WTC11 (cell line): ENCODE results near the gene PDGFRB. TPM values are rescaled to one million over a fixed set of nuclear protein-coding genes. Genes with fewer than 3 reads are reported as not detected.

Experiments used
- ATAC-seq: fragments of 200-7000 bp; cut with Tn5 transposase; 2 replicates; pipeline ENCODE4 v1.10.0; 2021; ENCODE audit warnings: mild to moderate bottlenecking, moderate library complexity
- CTCF ChIA-PET: fragments of 300-600 bp; sonication (Branson Sonifier 250); formaldehyde crosslinking; loops from one replicate; lab custom pipeline; 2021; ENCODE audit warnings: antibody characterized with exemption; lab: Charles Lee
- POLR2A ChIA-PET: fragments of 350-600 bp; sonication (Branson Sonifier 250); formaldehyde crosslinking; loops from one replicate; lab custom pipeline; 2021; ENCODE audit warnings: antibody characterized with exemption; lab: Charles Lee
- DNase-seq: peaks from one replicate; pipeline ENCODE4 v3.0.0; 2021; ENCODE audit warnings: low spot score
- H3K27ac Mint-ChIP-seq: 2 replicates; pipeline ENCODE4 v1.8.0; 2021; ENCODE audit warnings: mixed read lengths
- H3K27me3 Mint-ChIP-seq: 2 replicates; pipeline ENCODE4 v1.8.0; 2021; ENCODE audit warnings: low read depth, mild to moderate bottlenecking, moderate library complexity, mixed read lengths
- H3K36me3 Mint-ChIP-seq: 2 replicates; pipeline ENCODE4 v1.8.0; 2021; ENCODE audit warnings: mixed read lengths
- H3K4me1 Mint-ChIP-seq: 2 replicates; pipeline ENCODE4 v1.8.0; 2022; ENCODE audit warnings: mixed read lengths
- H3K4me3 Mint-ChIP-seq: 2 replicates; pipeline ENCODE4 v1.8.0; 2021; ENCODE audit warnings: mild to moderate bottlenecking, moderate library complexity, mixed read lengths
- H3K9me3 Mint-ChIP-seq: 2 replicates; pipeline ENCODE4 v1.8.0; 2021; ENCODE audit warnings: mixed read lengths
- ATF6 ChIP-seq: sonication (generic); formaldehyde crosslinking; IDR thresholded peaks from 2 replicates; pipeline ENCODE4 v1.8.1; 2023; ENCODE audit warnings: mild to moderate bottlenecking, missing genetic modification reagents
- ELF4 ChIP-seq: sonication (generic); formaldehyde crosslinking; IDR thresholded peaks from 2 replicates; pipeline ENCODE4 v1.8.1; 2022; ENCODE audit warnings: low read depth, mild to moderate bottlenecking, moderate library complexity, missing genetic modification reagents
- EMX1 ChIP-seq: fragments of 250-450 bp; sonication (Bioruptor Pico); IDR thresholded peaks from 2 replicates; pipeline ENCODE4 v1.8.0; 2021; ENCODE audit warnings: mild to moderate bottlenecking
- ERG ChIP-seq: fragments of 250-450 bp; sonication (Bioruptor Pico); IDR thresholded peaks from 2 replicates; pipeline ENCODE4 v1.8.0; 2021; ENCODE audit warnings: mild to moderate bottlenecking
- FOXP1 ChIP-seq: sonication (generic); formaldehyde crosslinking; IDR thresholded peaks from 2 replicates; pipeline ENCODE4 v1.8.0; 2022; ENCODE audit warnings: missing genetic modification reagents, mild to moderate bottlenecking, moderate library complexity, borderline replicate concordance
- GRHL2 ChIP-seq: fragments of 250-450 bp; sonication (Bioruptor Pico); IDR thresholded peaks from 2 replicates; pipeline ENCODE4 v1.8.0; 2022; ENCODE audit warnings: mild to moderate bottlenecking, moderate library complexity; ENCODE audit not compliant: insufficient replicate concordance, severe bottlenecking
- IRF1 ChIP-seq: sonication (generic); formaldehyde crosslinking; IDR thresholded peaks from 2 replicates; pipeline ENCODE4 v1.8.0; 2023; ENCODE audit warnings: missing genetic modification reagents
- MAX ChIP-seq: sonication (generic); formaldehyde crosslinking; IDR thresholded peaks from 2 replicates; pipeline ENCODE4 v1.8.0; 2022; ENCODE audit warnings: mild to moderate bottlenecking, missing genetic modification reagents
- MYBL2 ChIP-seq: sonication (generic); formaldehyde crosslinking; IDR thresholded peaks from 2 replicates; pipeline ENCODE4 v1.8.1; 2023; ENCODE audit warnings: mild to moderate bottlenecking, moderate library complexity, missing genetic modification reagents
- NR1H2 ChIP-seq: sonication (generic); formaldehyde crosslinking; IDR thresholded peaks from 2 replicates; pipeline ENCODE4 v1.9.0; 2021; ENCODE audit warnings: mild to moderate bottlenecking, moderate library complexity, missing genetic modification reagents
- NR2C2 ChIP-seq: sonication (generic); formaldehyde crosslinking; IDR thresholded peaks from 2 replicates; pipeline ENCODE4 v1.8.0; 2022; ENCODE audit warnings: mild to moderate bottlenecking, missing genetic modification reagents
- OVOL2 ChIP-seq: fragments of 250-450 bp; sonication (Bioruptor Pico); IDR thresholded peaks from 2 replicates; pipeline ENCODE4 v1.9.0; 2021; ENCODE audit warnings: mild to moderate bottlenecking, borderline replicate concordance
- PREB ChIP-seq: sonication (generic); formaldehyde crosslinking; IDR thresholded peaks from 2 replicates; pipeline ENCODE4 v1.8.1; 2022; ENCODE audit warnings: mild to moderate bottlenecking, missing genetic modification reagents, moderate library complexity, borderline replicate concordance
- RORB ChIP-seq: fragments of 250-450 bp; sonication (Bioruptor Pico); IDR thresholded peaks from 2 replicates; pipeline ENCODE4 v1.9.0; 2021; ENCODE audit warnings: mild to moderate bottlenecking
- TCF7 ChIP-seq: sonication (generic); formaldehyde crosslinking; IDR thresholded peaks from 2 replicates; pipeline ENCODE4 v1.8.0; 2022; ENCODE audit warnings: mild to moderate bottlenecking, low read depth, missing genetic modification reagents, moderate library complexity
- TEAD4 ChIP-seq: sonication (generic); formaldehyde crosslinking; IDR thresholded peaks from 2 replicates; pipeline ENCODE4 v1.8.0; 2022; ENCODE audit warnings: mild to moderate bottlenecking, missing genetic modification reagents
- USF2 ChIP-seq: sonication (generic); formaldehyde crosslinking; IDR thresholded peaks from 2 replicates; pipeline ENCODE4 v1.8.1; 2023; ENCODE audit warnings: mild to moderate bottlenecking, missing genetic modification reagents, moderate library complexity
- ZNF671 ChIP-seq: fragments of 250-450 bp; sonication (Bioruptor Pico); IDR thresholded peaks from 2 replicates; pipeline ENCODE4 v1.8.0; 2021; ENCODE audit warnings: mild to moderate bottlenecking
- total RNA-seq: library from RNA; stranded (reverse); gene quantifications from 3 replicates; pipeline ENCODE4 v1.2.3, GENCODE V29; 2021
- TF ChIP-seq, protein P1 (sequence below): sonication (generic); formaldehyde crosslinking; IDR thresholded peaks from 2 replicates; pipeline ENCODE4 v1.8.0; 2023; ENCODE audit warnings: mild to moderate bottlenecking, missing genetic modification reagents
- TF ChIP-seq, protein P2 (sequence below): fragments of 250-450 bp; sonication (Bioruptor Pico); IDR thresholded peaks from 2 replicates; pipeline ENCODE4 v1.9.0; 2021; ENCODE audit warnings: mild to moderate bottlenecking

Gene PDGFRB
- total RNA-seq, 1 experiment from 2014 or later = 5.1 TPM

- DNase-seq (no peak), ATAC-seq (peak; percentile 81)
- CTCF ChIA-PET = interaction anchor here (0.9 to 1.1 kb wide), 2 partner anchors 11 to 22 kb away, joined by 3 read pairs; no protein-coding TSS in a partner anchor
- TF ChIP-seq NR2C2 (CRISPR knock-in tag) (no peak), ATF6 (CRISPR knock-in tag) (no peak), ELF4 (no peak), GRHL2 (CRISPR knock-in tag) (no peak), OVOL2 (CRISPR knock-in tag) (no peak), NR1H2 (CRISPR knock-in tag) (no peak), MAX (CRISPR knock-in tag) (no peak), PREB (no peak)
- TF ChIP-seq, protein P1, sequence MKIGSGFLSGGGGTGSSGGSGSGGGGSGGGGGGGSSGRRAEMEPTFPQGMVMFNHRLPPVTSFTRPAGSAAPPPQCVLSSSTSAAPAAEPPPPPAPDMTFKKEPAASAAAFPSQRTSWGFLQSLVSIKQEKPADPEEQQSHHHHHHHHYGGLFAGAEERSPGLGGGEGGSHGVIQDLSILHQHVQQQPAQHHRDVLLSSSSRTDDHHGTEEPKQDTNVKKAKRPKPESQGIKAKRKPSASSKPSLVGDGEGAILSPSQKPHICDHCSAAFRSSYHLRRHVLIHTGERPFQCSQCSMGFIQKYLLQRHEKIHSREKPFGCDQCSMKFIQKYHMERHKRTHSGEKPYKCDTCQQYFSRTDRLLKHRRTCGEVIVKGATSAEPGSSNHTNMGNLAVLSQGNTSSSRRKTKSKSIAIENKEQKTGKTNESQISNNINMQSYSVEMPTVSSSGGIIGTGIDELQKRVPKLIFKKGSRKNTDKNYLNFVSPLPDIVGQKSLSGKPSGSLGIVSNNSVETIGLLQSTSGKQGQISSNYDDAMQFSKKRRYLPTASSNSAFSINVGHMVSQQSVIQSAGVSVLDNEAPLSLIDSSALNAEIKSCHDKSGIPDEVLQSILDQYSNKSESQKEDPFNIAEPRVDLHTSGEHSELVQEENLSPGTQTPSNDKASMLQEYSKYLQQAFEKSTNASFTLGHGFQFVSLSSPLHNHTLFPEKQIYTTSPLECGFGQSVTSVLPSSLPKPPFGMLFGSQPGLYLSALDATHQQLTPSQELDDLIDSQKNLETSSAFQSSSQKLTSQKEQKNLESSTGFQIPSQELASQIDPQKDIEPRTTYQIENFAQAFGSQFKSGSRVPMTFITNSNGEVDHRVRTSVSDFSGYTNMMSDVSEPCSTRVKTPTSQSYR (CRISPR knock-in tag) = no peak
- TF ChIP-seq, protein P2, sequence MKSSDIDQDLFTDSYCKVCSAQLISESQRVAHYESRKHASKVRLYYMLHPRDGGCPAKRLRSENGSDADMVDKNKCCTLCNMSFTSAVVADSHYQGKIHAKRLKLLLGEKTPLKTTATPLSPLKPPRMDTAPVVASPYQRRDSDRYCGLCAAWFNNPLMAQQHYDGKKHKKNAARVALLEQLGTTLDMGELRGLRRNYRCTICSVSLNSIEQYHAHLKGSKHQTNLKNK (CRISPR knock-in tag) = no peak
- POLR2A ChIA-PET = no interaction called here
- Mint-ChIP-seq H3K9me3 (peaks cover 4% of the 10 kb centered on the region), H3K27me3 (peaks cover 2% of the 10 kb centered on the region; the same call in 1 of the 2 replicates), H3K36me3 (no peaks in the 10 kb centered on the region), H3K4me3 (no peak overlapping the region), H3K4me1 (no peaks in the 10 kb centered on the region), H3K27ac (no peak overlapping the region)
Observed at GRCh38 chr5:150101023-150101422, 54.6 kb downstream of the PDGFRB start.

DNA sequence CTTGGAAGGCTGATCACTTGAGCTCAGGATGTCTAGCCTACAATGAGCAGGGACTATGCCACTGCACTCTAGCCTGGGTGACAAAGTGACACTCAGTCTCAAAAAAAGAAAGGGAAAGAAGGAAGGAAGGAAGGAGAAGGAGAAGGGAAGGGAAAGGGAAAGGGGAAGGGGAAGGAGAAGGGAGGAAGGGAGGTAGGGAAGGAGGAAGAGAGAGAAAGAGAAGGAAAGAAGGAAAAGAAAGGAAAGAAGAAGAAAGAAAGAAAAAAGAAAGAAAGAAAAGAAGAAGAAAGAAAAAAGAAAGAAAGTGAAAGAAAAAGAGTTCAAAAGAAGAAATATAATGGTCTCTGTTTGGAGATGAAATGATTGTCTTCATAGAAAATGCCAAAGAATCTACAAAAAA, 58.5 kb downstream of the PDGFRB start:
- peaks cover 4% of the 10 kb centered on the region for H3K9me3 Mint-ChIP-seq
- TF ChIP-seq RORB (no peak), ZNF671 (CRISPR knock-in tag) (no peak), ELF4 (no peak), EMX1 (no peak), ERG (CRISPR knock-in tag) (no peak), MYBL2 (CRISPR knock-in tag) (no peak), TCF7 (no peak), IRF1 (CRISPR knock-in tag) (no peak), USF2 (CRISPR knock-in tag) (no peak), TEAD4 (CRISPR knock-in tag) (no peak), FOXP1 (no peak)
- TF ChIP-seq, all 79 proteins: peak for 0
- ChIA-PET POLR2A (no interaction called here), CTCF (no interaction called here)
- H3K36me3 Mint-ChIP-seq = no peaks in the 10 kb centered on the region
- DNase-seq (no peak), ATAC-seq (no peak)
- no peak overlapping the region for H3K4me3 Mint-ChIP-seq
- no peak overlapping the region for H3K27ac Mint-ChIP-seq
- no peaks in the 10 kb centered on the region for H3K4me1 Mint-ChIP-seq
- peaks cover 2% of the 10 kb centered on the region; the same call in 1 of the 2 replicates for H3K27me3 Mint-ChIP-seq
